Upper lobe of left lung (tissue), 6 donors: ENCODE measurements around the gene DCLK1. TPM values are rescaled to one million over a fixed set of nuclear protein-coding genes. Genes with fewer than 3 reads are reported as not detected.

Experiments
- ATAC-seq, 2 donors: fragments of 200-7000 bp; cut with Tn5 transposase; one replicate each; pipeline ENCODE4 v1.9.1; 2022; ENCODE audit warnings: mild to moderate bottlenecking in 2 of 2, moderate library complexity in 2 of 2; ENCODE audit not compliant: low FRiP score in 2 of 2
- DNase-seq, 2 donors: peaks; one replicate each; pipeline ENCODE4 v3.0.0-alpha.2; 2019 to 2020
- H3K27ac ChIP-seq, 4 donors: fragments of 200-600 bp; sonication (generic); one replicate each; pipeline ENCODE4 v1.5.1; 2016 to 2019
- H3K27me3 ChIP-seq, 4 donors: fragments of 200-600 bp; sonication (generic); one replicate each; pipeline ENCODE4 v1.5.1; 2017 to 2019
- H3K36me3 ChIP-seq, 4 donors: fragments of 200-600 bp; sonication (generic); one replicate each; pipeline ENCODE4 v1.5.1; 2016 to 2019
- H3K4me1 ChIP-seq, 4 donors: fragments of 200-600 bp; sonication (generic); one replicate each; pipeline ENCODE4 v1.5.1; 2018 to 2019
- H3K4me3 ChIP-seq, 4 donors: fragments of 200-600 bp; sonication (generic); one replicate each; pipeline ENCODE4 v1.5.1; 2017 to 2019; ENCODE audit warnings: mild to moderate bottlenecking in 2 of 4, moderate library complexity in 1 of 4
- H3K9me3 ChIP-seq, 4 donors: fragments of 200-600 bp; sonication (generic); one replicate each; pipeline ENCODE4 v1.5.1; 2018 to 2019
- EP300 ChIP-seq, 4 donors: sonication (generic); formaldehyde crosslinking; IDR thresholded peaks; one replicate each; pipeline ENCODE4 v1.5.1; 2017; ENCODE audit warnings: antibody characterized with exemption in 4 of 4, control low read depth in 2 of 4
- POLR2A ChIP-seq, 4 donors: fragments of 450-650 bp; IDR thresholded peaks; one replicate each; pipeline ENCODE4 v1.5.1; 2016 to 2017; ENCODE audit warnings: antibody characterized with exemption in 4 of 4, mild to moderate bottlenecking in 2 of 4
- POLR2AphosphoS5 ChIP-seq, 2 donors: sonication (generic); formaldehyde crosslinking; IDR thresholded peaks; one replicate each; pipeline ENCODE4 v1.5.1; 2017; ENCODE audit warnings: antibody characterized with exemption in 2 of 2
- WGBS, 2 donors: methylation state at CpG; one replicate each; pipeline ENCODE4 v1.1.5; 2017 to 2018; 5-methylcytosine and 5-hydroxymethylcytosine counted together
- total RNA-seq, 6 donors: library from RNA; depleted of rRNA in 4 of 6; stranded (reverse); fragments of >200 nt in 4 of 6; gene quantifications; one replicate each; pipeline versions ENCODE4 v1.1.0 to v1.2.1, GENCODE V29; 2016 to 2021
- TF ChIP-seq, protein P1 (sequence below), 6 experiments: fragments of 450-650 bp in 4 of 6; fragments of 200-600 bp in 2 of 6; sonication (generic) in 2 of 6; IDR thresholded peaks; one replicate each; pipeline ENCODE4 v1.5.1; 2016 to 2019; ENCODE audit warnings: antibody characterized with exemption in 6 of 6
- donor health status: DM: no; HTN: no; CAD: no; lungs with moderate emphysema.
- donor health status: DM: no; HTN: yes; CAD: no; lungs with severe emphysema.

The DCLK1 gene
- total RNA-seq, 6 donors from 2014 or later: 2.1 to 14.7 (median 3.9) TPM

GRCh38 chr13:35808846-35809245, 322.3 kb downstream of the DCLK1 start:
- DNase-seq: no peak
- WGBS, 2 donors: 89 to 91% methylated on average over 6 of the region's 6 CpGs
- Histone ChIP-seq H3K4me1 (no peaks in the 10 kb centered on the region), H3K27ac (no peak overlapping the region), H3K9me3 (no peaks in the 10 kb centered on the region), H3K4me3 (no peak overlapping the region), H3K36me3 (no peaks in the 10 kb centered on the region), H3K27me3 (no peaks in the 10 kb centered on the region)
- no peak for ATAC-seq
- TF ChIP-seq POLR2A (IDR thresholded peaks at IDR 0.05): no peak

DNA sequence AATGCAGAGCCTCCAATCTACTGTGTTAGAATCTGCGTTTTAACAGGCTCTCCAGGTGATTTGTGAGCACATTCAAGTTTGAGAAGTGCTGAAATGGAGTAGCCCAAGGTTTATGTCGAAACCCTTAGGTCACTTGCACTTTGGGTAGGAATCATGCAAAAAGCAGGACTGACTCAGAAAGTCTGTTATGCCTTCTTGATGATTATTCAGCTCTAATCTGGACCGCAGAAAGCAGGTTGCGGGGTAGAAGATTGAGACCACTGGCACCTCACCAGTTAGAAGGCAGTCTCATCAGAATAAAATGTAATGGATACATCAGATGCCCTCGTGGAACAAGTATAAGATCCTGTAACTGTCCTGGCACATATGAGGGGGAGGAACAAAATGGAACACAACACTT, 326.3 kb downstream of the DCLK1 start:
- Histone ChIP-seq H3K4me1 (no peaks in the 10 kb centered on the region), H3K36me3 (no peaks in the 10 kb centered on the region), H3K4me3 (no peak overlapping the region), H3K27me3 (no peaks in the 10 kb centered on the region), H3K9me3 (no peaks in the 10 kb centered on the region), H3K27ac (no peak overlapping the region)
- ATAC-seq: no peak
- no peak for DNase-seq
- 83 to 92% methylated on average over 5 of the region's 5 CpGs for WGBS, 2 donors
- TF ChIP-seq POLR2AphosphoS5 (IDR thresholded peaks at IDR 0.05): no peak
- TF ChIP-seq POLR2A (IDR thresholded peaks at IDR 0.05): no peak
- TF ChIP-seq, protein P1, sequence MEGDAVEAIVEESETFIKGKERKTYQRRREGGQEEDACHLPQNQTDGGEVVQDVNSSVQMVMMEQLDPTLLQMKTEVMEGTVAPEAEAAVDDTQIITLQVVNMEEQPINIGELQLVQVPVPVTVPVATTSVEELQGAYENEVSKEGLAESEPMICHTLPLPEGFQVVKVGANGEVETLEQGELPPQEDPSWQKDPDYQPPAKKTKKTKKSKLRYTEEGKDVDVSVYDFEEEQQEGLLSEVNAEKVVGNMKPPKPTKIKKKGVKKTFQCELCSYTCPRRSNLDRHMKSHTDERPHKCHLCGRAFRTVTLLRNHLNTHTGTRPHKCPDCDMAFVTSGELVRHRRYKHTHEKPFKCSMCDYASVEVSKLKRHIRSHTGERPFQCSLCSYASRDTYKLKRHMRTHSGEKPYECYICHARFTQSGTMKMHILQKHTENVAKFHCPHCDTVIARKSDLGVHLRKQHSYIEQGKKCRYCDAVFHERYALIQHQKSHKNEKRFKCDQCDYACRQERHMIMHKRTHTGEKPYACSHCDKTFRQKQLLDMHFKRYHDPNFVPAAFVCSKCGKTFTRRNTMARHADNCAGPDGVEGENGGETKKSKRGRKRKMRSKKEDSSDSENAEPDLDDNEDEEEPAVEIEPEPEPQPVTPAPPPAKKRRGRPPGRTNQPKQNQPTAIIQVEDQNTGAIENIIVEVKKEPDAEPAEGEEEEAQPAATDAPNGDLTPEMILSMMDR (IDR thresholded peaks at IDR 0.05): no peak
- TF ChIP-seq EP300 (IDR thresholded peaks at IDR 0.05): no peak

GRCh38 chr13:35797991-35798390, 333.2 kb downstream of the DCLK1 start:
- no peaks in the 10 kb centered on the region for H3K9me3 ChIP-seq
- H3K27ac ChIP-seq: no peak overlapping the region
- no peak for TF ChIP-seq POLR2A (IDR thresholded peaks at IDR 0.05)
- no peak for TF ChIP-seq POLR2AphosphoS5 (IDR thresholded peaks at IDR 0.05)
- TF ChIP-seq EP300 (IDR thresholded peaks at IDR 0.05): no peak
- TF ChIP-seq, protein P1 (IDR thresholded peaks at IDR 0.05): no peak
- no peaks in the 10 kb centered on the region for H3K4me1 ChIP-seq
- H3K27me3 ChIP-seq: no peaks in the 10 kb centered on the region
- no peak for DNase-seq
- peak in 1 of 2 donors; percentile 72 for ATAC-seq
- H3K4me3 ChIP-seq: no peak overlapping the region
- WGBS, 2 donors: 69 to 87% methylated on average over 7 of the region's 7 CpGs
- H3K36me3 ChIP-seq: no peaks in the 10 kb centered on the region

- Histone ChIP-seq H3K4me3 (no peak overlapping the region), H3K4me1 (no peaks in the 10 kb centered on the region), H3K27me3 (no peaks in the 10 kb centered on the region), H3K27ac (no peak overlapping the region), H3K36me3 (no peaks in the 10 kb centered on the region), H3K9me3 (no peaks in the 10 kb centered on the region)
- ATAC-seq (no peak), DNase-seq (no peak)
- TF ChIP-seq POLR2A (IDR thresholded peaks at IDR 0.05) (no peak), EP300 (IDR thresholded peaks at IDR 0.05) (no peak), POLR2AphosphoS5 (IDR thresholded peaks at IDR 0.05) (no peak)
- TF ChIP-seq, protein P1 (IDR thresholded peaks at IDR 0.05): no peak
- 58 to 69% methylated on average over 2 of the region's 2 CpGs for WGBS, 2 donors
These were observed 333.9 kb downstream of the DCLK1 start for GRCh38 chr13:35797244-35797643.

DNA sequence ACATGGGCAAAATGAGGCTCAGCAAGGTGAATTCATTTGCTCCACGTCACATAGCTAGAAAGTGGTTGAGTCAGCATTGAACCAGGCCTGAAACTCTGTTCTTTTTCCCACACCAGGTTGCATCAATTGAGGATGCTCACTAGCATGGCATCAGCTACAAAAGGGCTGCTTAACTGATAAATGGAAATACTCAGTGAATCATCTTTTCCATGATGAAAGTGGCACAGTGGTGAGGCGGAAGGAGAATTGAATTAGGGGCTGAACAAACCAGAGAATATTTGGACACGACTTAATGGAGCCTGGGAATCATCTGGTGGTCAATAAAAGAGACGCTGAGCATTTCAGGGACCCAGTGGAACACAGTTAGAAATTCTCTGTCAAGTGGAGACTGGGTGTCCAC, 334.6 kb downstream of the DCLK1 start:
- TF ChIP-seq EP300 (IDR thresholded peaks at IDR 0.05) (no peak), POLR2A (IDR thresholded peaks at IDR 0.05) (no peak), POLR2AphosphoS5 (IDR thresholded peaks at IDR 0.05) (no peak)
- TF ChIP-seq, protein P1 (IDR thresholded peaks at IDR 0.05): no peak

More for the DNA sequence above, 334.6 kb downstream of the DCLK1 start:
- no peaks in the 10 kb centered on the region for H3K4me1 ChIP-seq
- 81 to 86% methylated on average over 4 of the region's 4 CpGs for WGBS, 2 donors
- H3K27ac ChIP-seq: no peak overlapping the region
- H3K36me3 ChIP-seq: no peaks in the 10 kb centered on the region
- H3K4me3 ChIP-seq: no peak overlapping the region
- no peak for ATAC-seq
- no peak for DNase-seq
- no peaks in the 10 kb centered on the region for H3K27me3 ChIP-seq
- H3K9me3 ChIP-seq: no peaks in the 10 kb centered on the region
